GM19239 (cell line): ENCODE measurements around the gene CLEC4G.
"Not testable (repeated sequence)": the region's sequence is repeated elsewhere in the genome, so short reads cannot be mapped to it uniquely, and the experiment has no call there.

Experiments used
- DNase-seq: peaks from one replicate; pipeline ENCODE4 v3.0.0; 2011; ENCODE audit warnings: low spot score; ENCODE audit not compliant: insufficient read length
- FAIRE-seq: peaks from 2 replicates; lab custom pipeline; 2011; peaks lifted over from hg19 to GRCh38; lab: Jason Lieb, UNC

Gene CLEC4G, protein sequence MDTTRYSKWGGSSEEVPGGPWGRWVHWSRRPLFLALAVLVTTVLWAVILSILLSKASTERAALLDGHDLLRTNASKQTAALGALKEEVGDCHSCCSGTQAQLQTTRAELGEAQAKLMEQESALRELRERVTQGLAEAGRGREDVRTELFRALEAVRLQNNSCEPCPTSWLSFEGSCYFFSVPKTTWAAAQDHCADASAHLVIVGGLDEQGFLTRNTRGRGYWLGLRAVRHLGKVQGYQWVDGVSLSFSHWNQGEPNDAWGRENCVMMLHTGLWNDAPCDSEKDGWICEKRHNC

DNA sequence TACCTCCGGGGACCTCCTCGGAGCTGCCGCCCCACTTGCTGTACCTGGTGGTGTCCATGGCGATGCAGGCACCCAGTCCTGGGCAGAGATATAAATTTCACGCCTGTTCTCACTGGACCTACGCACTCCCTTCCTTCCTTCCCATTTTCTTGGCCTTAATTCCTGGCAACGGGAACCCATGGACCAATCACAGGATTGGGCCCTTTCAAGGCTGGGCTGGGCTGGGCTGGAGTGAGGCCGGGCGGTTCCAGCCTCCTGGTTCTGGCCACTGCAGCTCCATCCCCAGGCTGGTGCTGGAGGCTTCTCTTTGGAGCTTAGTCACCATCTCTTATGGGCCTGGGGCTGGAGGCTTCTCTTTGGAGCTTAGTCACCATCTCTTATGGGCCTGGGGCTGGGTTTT is at the start of gene CLEC4G:
CLEC4G (minus strand) TSS at position 66 of the 400 bp plus-strand sequence; CDS start at position 58, 8 bp downstream.
- no peak for DNase-seq
- no peak for FAIRE-seq

DNA sequence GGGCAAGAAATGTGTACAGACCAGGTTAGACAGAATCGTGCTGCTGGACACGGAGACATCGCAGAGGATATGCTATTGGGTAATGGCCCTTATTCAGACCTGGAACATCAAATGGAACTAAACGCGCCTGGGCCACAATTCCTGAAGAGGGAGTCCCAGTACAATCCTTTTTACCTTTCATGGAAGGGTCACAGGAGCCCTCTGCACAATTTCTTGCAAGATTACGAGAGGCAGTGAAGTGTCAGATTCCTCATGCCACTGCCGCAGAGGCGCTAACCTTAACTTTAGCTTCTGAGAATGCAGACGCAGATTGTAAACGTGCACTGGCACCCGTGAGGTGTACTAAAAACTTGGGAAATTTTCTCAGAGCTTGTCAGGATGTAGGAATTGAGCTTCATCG is 49.2 kb upstream of the CLEC4G start:
- DNase-seq = no peak
- no peak for FAIRE-seq

GRCh38 chr19:7779631-7780486 is 47.9 kb upstream of the CLEC4G start:
- DNase-seq (no peak), FAIRE-seq (no peak)

GRCh38 chr19:7778081-7778480 is 46.2 kb upstream of the CLEC4G start:
- FAIRE-seq = no peak
- no peak for DNase-seq

DNA sequence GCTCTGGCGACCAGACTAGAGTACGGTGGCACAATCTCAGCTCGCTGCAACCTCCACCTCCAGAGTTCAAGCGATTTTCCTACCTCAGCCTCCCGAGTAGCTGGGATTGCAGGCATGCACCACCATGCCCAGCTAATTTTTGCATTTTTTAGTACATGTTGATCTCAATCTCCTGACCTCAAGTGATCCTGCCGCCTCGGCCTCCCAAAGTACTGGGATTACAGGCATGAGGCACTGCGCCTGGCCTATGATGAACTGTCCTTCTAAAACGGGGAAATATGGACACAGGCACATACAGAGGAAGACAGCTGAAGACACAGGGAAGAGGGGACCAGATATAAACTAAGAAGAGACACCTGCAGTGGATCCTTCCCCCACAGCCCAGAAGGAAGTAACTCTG is 43.9 kb upstream of the CLEC4G start:
- FAIRE-seq (no peak), DNase-seq (no peak)

- FAIRE-seq (no peak), DNase-seq (no peak)
These were observed 41.9 kb upstream of the CLEC4G start for GRCh38 chr19:7773841-7774240.

DNA sequence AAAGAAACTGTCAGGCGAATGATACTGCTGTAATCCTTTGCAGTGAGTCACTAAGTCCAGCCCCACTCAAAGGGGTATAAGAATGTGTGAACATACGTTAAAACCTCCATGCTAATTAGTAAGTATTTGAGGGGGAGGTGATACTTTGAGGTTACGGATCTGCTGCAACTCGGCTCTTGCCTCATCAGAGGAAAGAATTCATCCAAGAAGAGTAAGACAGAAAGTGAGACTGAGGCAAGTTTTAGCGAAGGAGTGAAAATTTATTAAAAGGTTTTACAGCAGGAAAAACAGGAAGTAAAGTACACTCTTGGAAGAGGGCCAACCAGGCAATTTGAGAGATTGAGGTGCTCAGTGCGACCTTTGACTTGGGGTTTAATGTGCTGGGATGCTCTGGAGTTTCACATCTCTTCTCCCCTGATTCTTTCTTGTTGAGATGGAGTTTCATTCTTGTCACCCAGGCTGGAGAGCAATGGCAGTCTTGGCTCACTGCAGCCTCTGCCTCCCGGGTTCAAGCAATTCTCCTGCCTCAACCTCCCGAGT is 40.9 kb upstream of the CLEC4G start:
- DNase-seq = no peak
- FAIRE-seq = peak; percentile 95

DNA sequence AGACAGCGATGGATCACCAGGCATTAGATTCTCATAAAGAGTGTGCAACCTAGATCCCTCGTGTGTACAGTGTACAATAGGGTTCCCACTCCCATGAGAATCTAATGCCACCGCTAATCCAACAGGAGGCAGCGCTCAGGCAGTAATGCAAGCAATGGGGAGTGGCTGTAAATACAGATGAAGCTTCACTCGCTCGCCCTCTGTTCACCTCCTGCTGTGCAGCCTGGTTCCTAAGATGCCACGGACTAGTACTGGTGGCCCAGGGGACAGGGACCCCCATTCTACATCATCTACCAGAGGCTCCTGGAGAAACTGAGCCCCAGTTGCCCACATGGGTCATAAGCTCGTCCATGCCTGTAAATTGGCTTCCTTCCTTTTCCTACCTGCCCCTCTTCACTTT is 39.2 kb upstream of the CLEC4G start:
- FAIRE-seq (no peak), DNase-seq (no peak)

DNA sequence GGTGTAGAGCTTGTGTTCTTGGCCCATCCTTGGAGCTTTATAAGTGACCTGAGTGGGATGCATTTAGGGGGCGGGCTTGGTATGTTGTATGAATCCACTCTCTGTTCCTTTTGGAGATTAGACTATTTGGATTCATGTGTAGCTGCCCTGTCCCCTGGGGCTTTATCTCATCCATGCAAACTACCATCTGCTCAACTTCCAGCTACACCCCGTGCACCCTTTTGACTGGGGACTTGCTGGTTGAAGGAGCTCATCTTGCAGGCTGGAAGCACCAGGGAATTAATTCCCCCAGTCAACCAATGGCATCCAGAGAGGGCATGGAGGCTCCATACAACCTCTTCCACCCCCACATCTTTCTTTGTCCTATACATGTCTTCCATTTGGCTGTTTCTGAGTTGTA is 37.3 kb upstream of the CLEC4G start:
- DNase-seq (no peak), FAIRE-seq (no peak)

DNA sequence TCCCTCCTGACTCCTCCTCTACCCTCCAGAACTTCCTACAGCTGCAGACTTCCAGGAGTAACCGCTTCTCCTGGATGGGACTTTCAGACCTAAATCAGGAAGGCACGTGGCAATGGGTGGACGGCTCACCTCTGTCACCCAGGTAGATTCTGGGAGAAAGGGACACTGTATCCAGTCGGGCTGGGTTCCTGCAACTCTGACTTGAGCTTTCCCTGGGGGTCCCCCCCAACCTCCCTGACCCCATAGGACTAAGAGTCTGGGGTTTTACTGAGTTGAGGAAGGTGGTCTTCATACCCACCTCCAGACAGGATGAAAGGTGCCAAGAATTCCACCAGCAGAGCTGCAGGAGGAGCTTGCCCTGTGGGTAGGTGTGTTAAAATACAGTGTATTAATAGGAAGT is 35.6 kb upstream of the CLEC4G start:
- FAIRE-seq = no peak
- DNase-seq = no peak

DNA sequence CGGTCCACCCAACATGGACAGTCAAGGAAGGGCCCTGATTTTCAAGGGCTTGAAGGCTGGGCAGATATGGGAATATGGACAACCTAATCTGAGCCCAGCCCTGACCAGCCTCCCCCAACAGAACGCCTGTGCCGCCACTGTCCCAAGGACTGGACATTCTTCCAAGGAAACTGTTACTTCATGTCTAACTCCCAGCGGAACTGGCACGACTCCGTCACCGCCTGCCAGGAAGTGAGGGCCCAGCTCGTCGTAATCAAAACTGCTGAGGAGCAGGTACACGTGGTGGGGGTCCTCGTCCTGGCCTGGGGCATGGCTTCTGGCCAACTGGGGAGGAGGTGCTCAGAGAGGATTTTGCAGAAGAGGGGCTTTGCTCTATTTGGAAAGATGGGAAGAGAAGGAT is 34.6 kb upstream of the CLEC4G start:
- DNase-seq = no peak
- no peak for FAIRE-seq

DNA sequence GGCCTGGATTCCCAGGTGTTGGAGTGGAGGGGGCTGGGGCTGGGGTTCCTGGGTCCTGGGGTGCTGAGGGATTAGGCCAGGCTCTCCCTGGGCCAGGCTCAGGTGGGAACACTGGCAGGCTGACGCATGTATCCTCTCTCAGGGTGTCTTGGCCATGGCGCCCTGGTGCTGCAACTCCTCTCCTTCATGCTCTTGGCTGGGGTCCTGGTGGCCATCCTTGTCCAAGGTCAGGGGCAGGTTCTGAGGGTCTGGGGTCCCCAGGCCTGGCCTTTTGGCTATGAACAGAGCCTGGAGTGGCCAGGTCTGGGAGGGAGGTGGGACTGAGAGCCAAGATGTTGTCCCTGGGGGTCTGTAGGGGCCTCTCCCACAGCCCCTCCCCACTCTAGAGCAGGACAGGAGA is 33.1 kb upstream of the CLEC4G start:
- not testable (repeated sequence) for DNase-seq, FAIRE-seq

DNA sequence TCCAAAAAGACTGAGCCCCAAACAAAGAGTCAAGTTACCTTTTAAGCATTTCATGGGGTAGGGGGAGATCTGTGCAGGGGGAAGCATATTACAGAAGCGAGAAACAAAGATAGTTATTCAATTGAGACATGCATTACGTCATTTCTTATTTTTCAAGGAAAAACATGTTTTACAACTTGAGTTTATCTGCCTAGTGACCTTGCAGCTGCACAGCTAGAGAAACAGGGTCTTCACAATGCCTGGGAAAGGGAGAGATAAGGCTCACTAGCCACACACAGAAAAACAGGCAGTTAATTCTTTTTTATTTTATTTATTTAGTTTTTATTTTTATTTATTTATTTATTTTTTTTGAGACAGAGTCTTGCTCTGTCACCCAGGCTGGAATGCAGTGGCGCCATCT is 32.2 kb upstream of the CLEC4G start:
- FAIRE-seq = not testable (repeated sequence)

DNA sequence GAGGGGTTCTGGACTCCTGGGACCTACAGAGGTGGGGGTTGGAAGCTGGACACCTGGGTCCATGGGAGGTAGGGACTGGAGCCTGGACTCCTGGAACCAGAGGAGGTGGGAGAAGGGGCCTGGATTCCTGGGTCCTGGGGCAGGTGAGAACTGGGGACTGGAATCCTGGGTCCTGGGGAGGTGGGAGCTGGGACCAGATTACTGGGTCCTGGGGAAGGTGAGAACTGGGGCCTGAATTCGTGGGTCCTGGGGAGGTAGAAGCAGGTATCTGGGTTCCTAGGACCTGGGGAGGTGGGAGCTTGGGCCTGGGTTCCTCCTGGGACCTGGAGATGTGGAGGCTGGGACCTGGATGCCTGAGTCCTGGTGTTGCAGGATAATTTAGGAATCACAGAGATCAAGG is 31.8 kb upstream of the CLEC4G start:
- no peak for FAIRE-seq
- no peak for DNase-seq

More for the DNA sequence above, 32.2 kb upstream of the CLEC4G start:
- not testable (repeated sequence) for DNase-seq

GRCh38 chr19:7762719-7763293 is 30.9 kb upstream of the CLEC4G start, which contains the start of gene CLEC4M:
CLEC4M (plus strand) TSS chr19:7763243; CDS start chr19:7763267, 24 bp downstream.
- FAIRE-seq (no peak), DNase-seq (no peak)

DNA sequence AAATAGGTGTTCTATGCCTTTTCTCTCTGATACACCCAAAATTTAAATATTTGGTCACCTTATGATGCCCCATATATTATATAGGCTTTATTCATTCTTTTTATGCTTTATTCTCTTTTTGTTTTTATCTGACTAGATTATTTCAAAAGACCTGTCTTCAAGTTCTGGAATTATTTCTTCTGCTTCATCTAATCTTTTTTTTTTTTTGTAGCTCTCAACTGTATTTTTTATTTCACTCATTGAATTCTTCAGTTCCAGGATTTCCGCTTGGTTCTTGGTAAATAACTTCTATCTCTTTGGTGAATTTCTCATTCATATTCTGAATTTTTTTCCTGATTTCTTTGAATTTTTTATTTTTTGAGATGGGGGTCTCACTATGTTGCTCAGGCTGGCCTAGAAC is 27.2 kb upstream of the CLEC4G start:
- no peak for DNase-seq
- FAIRE-seq = no peak

DNA sequence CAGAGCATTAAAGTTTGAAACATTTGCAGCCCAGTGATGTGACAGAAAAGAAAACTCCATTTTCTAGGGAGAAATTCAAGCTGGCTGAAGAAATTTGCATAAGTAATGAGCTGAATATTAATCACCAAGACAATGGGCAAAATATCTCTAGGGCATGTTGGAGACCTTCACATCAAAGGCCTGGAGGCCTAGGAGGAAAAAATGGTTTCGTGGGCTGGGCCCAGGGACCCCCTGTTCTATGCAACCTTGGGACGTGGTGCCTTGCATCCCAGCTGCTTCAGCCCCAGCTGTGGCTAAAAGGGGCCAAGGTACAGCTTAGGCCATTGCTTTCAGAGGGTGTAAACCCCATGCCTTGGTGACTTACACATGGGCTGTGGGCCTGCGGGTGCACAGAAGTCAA is 25.4 kb upstream of the CLEC4G start:
- no peak for DNase-seq
- peak; percentile 21 for FAIRE-seq

DNA sequence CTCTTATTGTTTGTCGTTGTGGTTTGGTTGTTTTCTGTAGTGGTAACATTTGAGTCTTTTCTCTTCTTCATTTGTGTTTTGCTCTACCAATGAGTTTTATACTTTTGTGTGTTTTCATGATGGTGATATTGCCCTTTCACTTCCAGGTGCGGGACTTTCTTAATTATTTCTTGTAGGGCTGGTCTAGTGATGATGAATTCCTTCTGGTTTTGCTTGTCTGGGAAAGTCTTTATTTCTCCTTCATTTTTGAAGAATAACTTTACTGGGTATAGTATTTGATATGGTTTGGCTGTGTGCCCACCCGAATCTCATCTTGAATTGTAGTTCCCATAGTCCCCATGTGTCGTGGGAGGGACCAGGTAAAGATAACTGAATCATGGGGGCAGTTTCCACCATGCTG is 24.3 kb upstream of the CLEC4G start:
- DNase-seq (no peak), FAIRE-seq (no peak)

DNA sequence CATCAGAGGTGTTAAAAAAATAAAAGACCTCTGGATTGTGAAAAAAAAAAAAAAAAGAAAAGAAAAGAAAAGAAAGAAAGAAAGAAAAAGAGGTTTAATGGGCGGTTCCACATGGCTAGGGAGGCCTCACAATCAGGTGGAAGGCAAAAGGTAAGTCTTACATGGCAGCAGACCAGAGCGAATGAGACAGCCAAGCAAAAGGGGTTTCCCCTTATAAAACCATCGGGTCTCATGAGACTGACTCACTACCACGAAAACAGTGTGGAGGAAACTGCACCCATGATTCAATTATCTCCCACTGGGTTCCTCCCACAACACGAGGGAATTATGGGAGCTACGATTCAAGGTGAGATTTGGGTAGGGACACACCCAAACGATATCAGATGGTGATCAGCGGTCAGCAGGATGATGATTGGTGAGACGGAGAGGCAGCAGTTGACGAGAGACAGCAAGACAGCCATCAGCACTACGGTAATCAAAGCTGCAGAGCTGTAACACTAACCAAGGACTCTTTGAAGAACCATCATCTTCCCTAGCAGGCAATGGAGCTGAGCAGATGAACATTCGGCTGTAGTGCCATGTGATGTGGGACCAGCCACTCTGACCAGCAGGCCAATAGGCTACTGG is 19.4 kb upstream of the CLEC4G start:
- no peak for DNase-seq
- peak; percentile 59 for FAIRE-seq

- no peak for FAIRE-seq
- DNase-seq = no peak
These were observed 16.8 kb upstream of the CLEC4G start for GRCh38 chr19:7748756-7749155.
